ENCODE data around the gene PPIL6.
A peak's percentile ranks its signal among the peaks of the same experiment; 100 is the strongest.

PPIL6 gene

GRCh38 chr6:109347779-109348178 lies 92.6 kb downstream of the PPIL6 start:
- Histone ChIP-seq H2AK5ac (ENCODE audit: low read length, severe bottlenecking) (no peak overlapping the region), H3K27me3 (ENCODE audit: control insufficient read depth in 1 of 2, insufficient read depth in 1 of 2, low read length in 2 of 2) (no peaks in the 10 kb centered on the region), H3K9me3 (ENCODE audit: control insufficient read depth, low read length) (no peaks in the 10 kb centered on the region), H3K23ac (ENCODE audit: low read length in 2 of 2) (no peak overlapping the region), H2AFZ (ENCODE audit: low read depth, low read length) (no peak overlapping the region), H2BK120ac (ENCODE audit: low read depth, low read length) (no peak overlapping the region), H2BK5ac (ENCODE audit: low read depth, low read length, poor library complexity, severe bottlenecking) (no peak overlapping the region), H3K79me1 (replicated peaks; ENCODE audit: low read length, poor library complexity, severe bottlenecking) (no peaks in the 10 kb centered on the region), H3K18ac (ENCODE audit: low read depth in 1 of 2, low read length in 2 of 2) (no peak overlapping the region), H4K8ac (ENCODE audit: low read length) (no peak overlapping the region), H3K36me3 (ENCODE audit: control insufficient read depth in 1 of 2, insufficient read depth in 2 of 2, low read depth in 1 of 2, low read length in 2 of 2) (peaks cover 0 to 12% of the 10 kb centered on the region in 2 experiments), H3K4me1 (ENCODE audit: control insufficient read depth, insufficient read depth, low read depth, low read length) (no peaks in the 10 kb centered on the region), H3K9ac (ENCODE audit: low read length) (no peak overlapping the region), H3K4me2 (ENCODE audit: low read length, poor library complexity, severe bottlenecking) (no peak overlapping the region), H3K4me3 (ENCODE audit: insufficient read depth in 1 of 2, low read depth in 1 of 2, low read length in 2 of 2) (no peak overlapping the region), H2BK12ac (ENCODE audit: low read length in 2 of 2) (no peak overlapping the region), H3K27ac (ENCODE audit: low read length, poor library complexity, severe bottlenecking) (no peak overlapping the region), H3K14ac (ENCODE audit: low read length in 2 of 2) (no peak overlapping the region), H3K4ac (ENCODE audit: low read depth in 1 of 2, low read length in 2 of 2) (no peak overlapping the region), H4K91ac (ENCODE audit: low read length) (no peak overlapping the region), H2BK15ac (ENCODE audit: low read depth, poor library complexity, severe bottlenecking) (no peak overlapping the region)
- 57% methylated on average over 3 of the region's 3 CpGs for WGBS
- DNase-seq: no peak

- Histone ChIP-seq H4K91ac (ENCODE audit: low read length) (no peak overlapping the region), H3K79me1 (replicated peaks; ENCODE audit: low read length, poor library complexity, severe bottlenecking) (no peaks in the 10 kb centered on the region), H3K23ac (ENCODE audit: low read length in 2 of 2) (no peak overlapping the region), H2BK5ac (ENCODE audit: low read depth, low read length, poor library complexity, severe bottlenecking) (no peak overlapping the region), H3K9ac (ENCODE audit: low read length) (no peak overlapping the region), H2BK12ac (ENCODE audit: low read length in 2 of 2) (no peak overlapping the region), H2AFZ (ENCODE audit: low read depth, low read length) (no peak overlapping the region), H3K27ac (ENCODE audit: low read length, poor library complexity, severe bottlenecking) (no peak overlapping the region), H3K4me3 (ENCODE audit: insufficient read depth in 1 of 2, low read depth in 1 of 2, low read length in 2 of 2) (no peak overlapping the region), H2BK15ac (ENCODE audit: low read depth, poor library complexity, severe bottlenecking) (no peak overlapping the region), H3K36me3 (ENCODE audit: control insufficient read depth in 1 of 2, insufficient read depth in 2 of 2, low read depth in 1 of 2, low read length in 2 of 2) (peaks cover 0 to 6% of the 10 kb centered on the region in 2 experiments), H4K8ac (ENCODE audit: low read length) (no peak overlapping the region), H3K4me1 (ENCODE audit: control insufficient read depth, insufficient read depth, low read depth, low read length) (no peaks in the 10 kb centered on the region), H3K14ac (ENCODE audit: low read length in 2 of 2) (no peak overlapping the region), H3K4ac (ENCODE audit: low read depth in 1 of 2, low read length in 2 of 2) (no peak overlapping the region), H3K18ac (ENCODE audit: low read depth in 1 of 2, low read length in 2 of 2) (no peak overlapping the region), H3K9me3 (ENCODE audit: control insufficient read depth, low read length) (no peaks in the 10 kb centered on the region), H3K4me2 (ENCODE audit: low read length, poor library complexity, severe bottlenecking) (no peak overlapping the region), H3K27me3 (ENCODE audit: control insufficient read depth in 1 of 2, insufficient read depth in 1 of 2, low read length in 2 of 2) (no peaks in the 10 kb centered on the region), H2BK120ac (ENCODE audit: low read depth, low read length) (no peak overlapping the region), H2AK5ac (ENCODE audit: low read length, severe bottlenecking) (no peak overlapping the region)
- WGBS: 85% methylated on average over 2 of the region's 4 CpGs
- no peak for DNase-seq
Measured at GRCh38 chr6:109345986-109346385, 94.4 kb downstream of the PPIL6 start.

- H2BK15ac ChIP-seq (ENCODE audit: low read depth, poor library complexity, severe bottlenecking): no peak overlapping the region
- no peak for DNase-seq
- H3K4me3 ChIP-seq (ENCODE audit: insufficient read depth in 1 of 2, low read depth in 1 of 2, low read length in 2 of 2): no peak overlapping the region
- no peak overlapping the region for H4K91ac ChIP-seq (ENCODE audit: low read length)
- H3K4ac ChIP-seq (ENCODE audit: low read depth in 1 of 2, low read length in 2 of 2): no peak overlapping the region
- H2BK120ac ChIP-seq (ENCODE audit: low read depth, low read length): no peak overlapping the region
- no peak overlapping the region for H3K18ac ChIP-seq (ENCODE audit: low read depth in 1 of 2, low read length in 2 of 2)
- no peak overlapping the region for H2BK12ac ChIP-seq (ENCODE audit: low read length in 2 of 2)
- H3K9me3 ChIP-seq (ENCODE audit: control insufficient read depth, low read length): no peaks in the 10 kb centered on the region
- no peak overlapping the region for H3K14ac ChIP-seq (ENCODE audit: low read length in 2 of 2)
- no peaks in the 10 kb centered on the region for H3K4me1 ChIP-seq (ENCODE audit: control insufficient read depth, insufficient read depth, low read depth, low read length)
- H3K36me3 ChIP-seq (ENCODE audit: control insufficient read depth in 1 of 2, insufficient read depth in 2 of 2, low read depth in 1 of 2, low read length in 2 of 2): no peaks in the 10 kb centered on the region
- no peak overlapping the region for H3K9ac ChIP-seq (ENCODE audit: low read length)
- WGBS: 84% methylated on average over 2 of the region's 2 CpGs
- no peak overlapping the region for H3K4me2 ChIP-seq (ENCODE audit: low read length, poor library complexity, severe bottlenecking)
- H2BK5ac ChIP-seq (ENCODE audit: low read depth, low read length, poor library complexity, severe bottlenecking): no peak overlapping the region
- H3K23ac ChIP-seq (ENCODE audit: low read length in 2 of 2): no peak overlapping the region
- H3K79me1 ChIP-seq (replicated peaks; ENCODE audit: low read length, poor library complexity, severe bottlenecking): no peaks in the 10 kb centered on the region
- H3K27ac ChIP-seq (ENCODE audit: low read length, poor library complexity, severe bottlenecking): no peak overlapping the region
- H3K27me3 ChIP-seq (ENCODE audit: control insufficient read depth in 1 of 2, insufficient read depth in 1 of 2, low read length in 2 of 2): no peaks in the 10 kb centered on the region
- no peak overlapping the region for H2AFZ ChIP-seq (ENCODE audit: low read depth, low read length)
- no peak overlapping the region for H4K8ac ChIP-seq (ENCODE audit: low read length)
- no peak overlapping the region for H2AK5ac ChIP-seq (ENCODE audit: low read length, severe bottlenecking)
Measured at GRCh38 chr6:109344226-109344625, 96.2 kb downstream of the PPIL6 start.

- Histone ChIP-seq H3K14ac (ENCODE audit: low read length in 2 of 2) (no peak overlapping the region), H3K79me1 (replicated peaks; ENCODE audit: low read length, poor library complexity, severe bottlenecking) (no peaks in the 10 kb centered on the region), H4K8ac (ENCODE audit: low read length) (no peak overlapping the region), H3K4me1 (ENCODE audit: control insufficient read depth, insufficient read depth, low read depth, low read length) (no peaks in the 10 kb centered on the region), H3K4ac (ENCODE audit: low read depth in 1 of 2, low read length in 2 of 2) (no peak overlapping the region), H2BK5ac (ENCODE audit: low read depth, low read length, poor library complexity, severe bottlenecking) (no peak overlapping the region), H3K18ac (ENCODE audit: low read depth in 1 of 2, low read length in 2 of 2) (no peak overlapping the region), H3K23ac (ENCODE audit: low read length in 2 of 2) (no peak overlapping the region), H4K91ac (ENCODE audit: low read length) (peak overlapping the region; percentile 22), H2AK5ac (ENCODE audit: low read length, severe bottlenecking) (no peak overlapping the region), H2BK120ac (ENCODE audit: low read depth, low read length) (no peak overlapping the region), H3K4me2 (ENCODE audit: low read length, poor library complexity, severe bottlenecking) (no peak overlapping the region), H2AFZ (ENCODE audit: low read depth, low read length) (no peak overlapping the region), H3K27ac (ENCODE audit: low read length, poor library complexity, severe bottlenecking) (no peak overlapping the region), H3K9ac (ENCODE audit: low read length) (no peak overlapping the region), H3K27me3 (ENCODE audit: control insufficient read depth in 1 of 2, insufficient read depth in 1 of 2, low read length in 2 of 2) (no peaks in the 10 kb centered on the region), H2BK12ac (ENCODE audit: low read length in 2 of 2) (no peak overlapping the region), H3K4me3 (ENCODE audit: insufficient read depth in 1 of 2, low read depth in 1 of 2, low read length in 2 of 2) (no peak overlapping the region), H3K36me3 (ENCODE audit: control insufficient read depth in 1 of 2, insufficient read depth in 2 of 2, low read depth in 1 of 2, low read length in 2 of 2) (no peaks in the 10 kb centered on the region), H2BK15ac (ENCODE audit: low read depth, poor library complexity, severe bottlenecking) (no peak overlapping the region), H3K9me3 (ENCODE audit: control insufficient read depth, low read length) (no peaks in the 10 kb centered on the region)
- DNase-seq: no peak
- WGBS: 90% methylated on average over 4 of the region's 7 CpGs
Measured at GRCh38 chr6:109343518-109343917, 96.9 kb downstream of the PPIL6 start.

Data from mesenchymal stem cell (in vitro differentiated cells and primary cell).